ENCODE results near the gene CIZ1. TPM values are rescaled to one million over a fixed set of nuclear protein-coding genes. Genes with fewer than 3 reads are reported as not detected.

CIZ1 gene
- total and polyA plus RNA-seq, 2 of the 13 experiments (the other 11 are each of a cell fraction or from before 2014, with no cell fraction given): 30.6 to 50.3 TPM

GRCh38 chr9:128159784-128160602 lies 31.4 kb downstream of the CIZ1 start, which contains the start of gene BBLN (continued):
- no peak for TF ChIP-seq ZNF446 (CRISPR knock-in tag; IDR thresholded peaks at IDR 0.05)
- no peak for TF ChIP-seq TFE3 (CRISPR knock-in tag; IDR thresholded peaks at IDR 0.05)
- no peak for TF ChIP-seq ZNF740 (CRISPR knock-in tag; IDR thresholded peaks at IDR 0.05)
- no peak for TF ChIP-seq SATB2 (CRISPR knock-in tag; IDR thresholded peaks at IDR 0.05)
- TF ChIP-seq ZBTB10 (CRISPR knock-in tag; IDR thresholded peaks at IDR 0.05; ENCODE audit: borderline replicate concordance): no peak
- no peak for TF ChIP-seq HMG20A (CRISPR knock-in tag; IDR thresholded peaks at IDR 0.05; ENCODE audit: borderline replicate concordance)
- no peak for TF ChIP-seq ZC3H4 (CRISPR knock-in tag; IDR thresholded peaks at IDR 0.05; ENCODE audit: borderline replicate concordance)
- no peak for TF ChIP-seq SMC3 (IDR thresholded peaks at IDR 0.05; ENCODE audit: low read length)
- TF ChIP-seq ZKSCAN8 (CRISPR knock-in tag; IDR thresholded peaks at IDR 0.05; ENCODE audit: borderline replicate concordance): no peak
- no peak for TF ChIP-seq ZNF136 (CRISPR knock-in tag; IDR thresholded peaks at IDR 0.05; ENCODE audit: low read depth)
- TF ChIP-seq ZNF724P (CRISPR knock-in tag; IDR thresholded peaks at IDR 0.05; ENCODE audit: borderline replicate concordance): no peak
- no peak; the same call in 1 of the 2 replicates for TF ChIP-seq ZBTB7B (CRISPR knock-in tag; IDR thresholded peaks at IDR 0.05)
- TF ChIP-seq MEIS2 (CRISPR knock-in tag; IDR thresholded peaks at IDR 0.05): peak; percentile 39; the same call in 1 of the 2 replicates
- TF ChIP-seq HNRNPH1 (optimal IDR thresholded peaks at IDR 0.05; ENCODE audit: low read depth, low read length): no peak
- no peak for TF ChIP-seq PBX3 (CRISPR knock-in tag; IDR thresholded peaks at IDR 0.05; ENCODE audit: borderline replicate concordance)
- peak; percentile 21; the same call in 1 of the 2 replicates for TF ChIP-seq HNF1B (CRISPR knock-in tag; IDR thresholded peaks at IDR 0.05)
- peak; percentile 72 for TF ChIP-seq ELF1 (CRISPR knock-in tag; IDR thresholded peaks at IDR 0.05)
- TF ChIP-seq HBP1 (CRISPR knock-in tag; IDR thresholded peaks at IDR 0.05; ENCODE audit: low read depth): no peak
- TF ChIP-seq E2F1 (CRISPR knock-in tag; IDR thresholded peaks at IDR 0.05): no peak

All from HepG2 (cell line).